Activated naive CD8-positive, alpha-beta T cell (primary cell): ENCODE data around the gene DNAH6.

ENCODE experiments used
- H3K27ac Mint-ChIP-seq: one replicate; pipeline ENCODE4 v1.8.0; 2021; ENCODE audit warnings: mixed read lengths
- H3K27me3 Mint-ChIP-seq: one replicate; pipeline ENCODE4 v1.8.0; 2021; ENCODE audit warnings: mixed read lengths
- H3K36me3 Mint-ChIP-seq: one replicate; pipeline ENCODE4 v1.8.0; 2021; ENCODE audit warnings: mixed read lengths
- H3K4me1 Mint-ChIP-seq: one replicate; pipeline ENCODE4 v1.8.0; 2021; ENCODE audit warnings: low read depth, mixed read lengths
- H3K4me3 Mint-ChIP-seq: one replicate; pipeline ENCODE4 v1.8.0; 2021; ENCODE audit warnings: mild to moderate bottlenecking, mixed read lengths
- H3K9me3 Mint-ChIP-seq: one replicate; pipeline ENCODE4 v1.8.0; 2021; ENCODE audit warnings: low read depth, mixed read lengths

Gene DNAH6

DNA sequence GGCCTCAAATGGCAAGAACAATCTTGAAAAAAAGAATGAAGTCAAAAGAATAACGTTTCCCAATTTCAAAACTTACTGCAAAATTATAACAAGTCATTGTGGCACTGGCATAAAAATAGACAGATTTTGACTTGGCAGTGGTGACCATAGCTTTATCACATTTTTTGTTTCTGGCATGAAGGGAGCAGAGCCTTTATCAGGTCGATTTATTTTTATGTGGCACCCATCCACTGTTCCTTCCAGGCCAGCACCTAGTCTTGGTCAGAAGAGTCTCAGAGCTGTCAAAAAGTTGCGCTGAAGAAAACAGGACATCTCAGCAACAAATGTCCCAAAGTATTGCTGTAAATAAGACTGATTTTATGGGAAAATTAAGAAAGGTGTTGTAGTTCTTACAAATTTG lies 272.2 kb downstream of the DNAH6 start:
- H3K4me3 Mint-ChIP-seq = no peak overlapping the region
- peaks cover 20% of the 10 kb centered on the region for H3K4me1 Mint-ChIP-seq
- no peak overlapping the region for H3K27ac Mint-ChIP-seq
- H3K9me3 Mint-ChIP-seq = peaks cover 8% of the 10 kb centered on the region
- H3K36me3 Mint-ChIP-seq = peaks cover 12% of the 10 kb centered on the region
- H3K27me3 Mint-ChIP-seq = no peaks in the 10 kb centered on the region

- peaks cover 7% of the 10 kb centered on the region for H3K9me3 Mint-ChIP-seq
- H3K4me1 Mint-ChIP-seq = peaks cover 5% of the 10 kb centered on the region
- no peak overlapping the region for H3K27ac Mint-ChIP-seq
- H3K36me3 Mint-ChIP-seq = peaks cover 12% of the 10 kb centered on the region
- no peaks in the 10 kb centered on the region for H3K27me3 Mint-ChIP-seq
- no peak overlapping the region for H3K4me3 Mint-ChIP-seq
These were observed 276.7 kb downstream of the DNAH6 start for GRCh38 chr2:84792856-84793522.

DNA sequence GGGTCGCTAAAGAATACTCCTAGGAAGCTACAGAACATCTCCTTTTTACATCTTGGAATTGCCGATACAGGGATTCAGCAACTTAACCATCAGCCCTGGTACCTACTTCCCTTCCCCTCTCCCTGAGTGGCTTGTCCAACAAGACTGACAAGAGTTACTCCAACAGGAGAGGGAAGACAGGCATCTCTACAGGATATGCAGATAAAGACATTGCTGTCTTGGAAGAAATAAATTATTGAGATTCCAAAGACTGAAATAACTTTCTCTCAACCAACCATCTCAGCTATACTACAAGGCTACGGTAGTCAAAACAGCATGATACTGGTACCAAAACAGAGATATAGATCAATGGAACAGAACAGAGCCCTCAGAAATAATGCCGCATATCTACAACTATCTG lies 277.3 kb downstream of the DNAH6 start:
- peaks cover 11% of the 10 kb centered on the region for H3K36me3 Mint-ChIP-seq
- H3K27me3 Mint-ChIP-seq = no peaks in the 10 kb centered on the region
- H3K9me3 Mint-ChIP-seq = peaks cover 7% of the 10 kb centered on the region
- no peak overlapping the region for H3K4me3 Mint-ChIP-seq
- H3K4me1 Mint-ChIP-seq = peaks cover 6% of the 10 kb centered on the region
- no peak overlapping the region for H3K27ac Mint-ChIP-seq

DNA sequence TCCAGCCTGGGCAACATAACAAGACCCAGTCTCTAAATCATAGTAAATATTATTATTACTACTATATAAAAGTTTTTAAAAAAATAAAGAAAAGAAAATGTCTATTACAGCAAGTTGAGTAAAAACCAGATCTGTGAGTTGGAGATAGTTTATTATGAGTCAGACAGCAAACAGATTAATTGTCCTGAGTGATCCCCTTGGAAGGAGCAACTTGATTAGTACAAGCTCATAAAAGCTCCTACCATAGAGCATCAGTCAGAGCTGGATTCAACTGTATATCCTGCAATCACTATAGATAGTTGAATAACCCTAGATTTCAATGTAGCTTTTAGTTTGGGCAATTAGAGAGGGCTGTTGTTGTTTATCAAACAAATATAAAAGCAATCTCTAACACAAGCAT lies 280.5 kb downstream of the DNAH6 start:
- H3K9me3 Mint-ChIP-seq = peaks cover 7% of the 10 kb centered on the region
- H3K27ac Mint-ChIP-seq = no peak overlapping the region

DNA sequence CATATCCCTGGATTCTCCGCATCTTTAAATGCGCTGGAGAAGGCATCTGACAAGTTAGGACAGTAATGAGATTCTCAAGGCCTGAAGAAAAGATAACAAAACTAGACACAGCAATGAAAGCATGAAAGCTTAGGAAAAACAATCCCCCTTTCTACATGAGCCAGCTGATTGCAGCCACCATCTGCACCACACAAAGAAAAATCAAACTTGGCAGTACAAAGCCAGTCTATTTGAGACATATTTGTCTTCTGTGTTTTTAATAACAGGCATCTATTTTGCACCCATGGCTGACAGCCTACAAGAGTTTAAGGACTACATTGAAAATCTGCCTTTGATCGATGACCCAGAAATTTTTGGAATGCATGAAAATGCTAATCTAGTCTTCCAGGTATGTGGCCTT lies 281.0 kb downstream of the DNAH6 start:
- H3K4me3 Mint-ChIP-seq = no peak overlapping the region
- H3K9me3 Mint-ChIP-seq = peaks cover 12% of the 10 kb centered on the region
- no peak overlapping the region for H3K27ac Mint-ChIP-seq
- peaks cover 15% of the 10 kb centered on the region for H3K4me1 Mint-ChIP-seq
- H3K27me3 Mint-ChIP-seq = no peaks in the 10 kb centered on the region
- peaks cover 15% of the 10 kb centered on the region for H3K36me3 Mint-ChIP-seq

More for the DNA sequence above, 280.5 kb downstream of the DNAH6 start:
- Mint-ChIP-seq H3K4me3 (no peak overlapping the region), H3K4me1 (peaks cover 15% of the 10 kb centered on the region), H3K36me3 (peaks cover 10% of the 10 kb centered on the region), H3K27me3 (no peaks in the 10 kb centered on the region)

DNA sequence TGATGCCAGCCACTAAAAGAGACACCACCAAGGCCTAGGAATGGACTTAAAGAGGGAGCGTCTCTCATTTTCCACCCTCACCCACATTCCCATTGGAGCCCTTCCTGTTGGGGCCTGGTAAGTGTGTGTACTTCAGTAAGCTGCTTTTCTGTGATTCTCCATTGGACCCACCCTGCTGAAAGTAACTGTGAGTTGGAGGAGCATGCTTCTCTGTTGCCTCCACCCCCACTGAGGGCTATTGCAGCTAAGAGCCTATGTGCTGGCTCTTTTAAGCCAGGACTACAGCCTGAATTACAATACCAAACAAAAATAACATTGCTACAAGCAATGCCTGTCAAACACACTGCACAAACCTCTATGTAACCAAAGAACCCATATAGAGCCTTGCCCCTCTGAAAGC lies 283.5 kb downstream of the DNAH6 start:
- H3K4me3 Mint-ChIP-seq = no peak overlapping the region
- no peak overlapping the region for H3K27ac Mint-ChIP-seq
- H3K36me3 Mint-ChIP-seq = peaks cover 12% of the 10 kb centered on the region
- peaks cover 13% of the 10 kb centered on the region for H3K4me1 Mint-ChIP-seq
- no peaks in the 10 kb centered on the region for H3K27me3 Mint-ChIP-seq
- peaks cover 6% of the 10 kb centered on the region for H3K9me3 Mint-ChIP-seq

DNA sequence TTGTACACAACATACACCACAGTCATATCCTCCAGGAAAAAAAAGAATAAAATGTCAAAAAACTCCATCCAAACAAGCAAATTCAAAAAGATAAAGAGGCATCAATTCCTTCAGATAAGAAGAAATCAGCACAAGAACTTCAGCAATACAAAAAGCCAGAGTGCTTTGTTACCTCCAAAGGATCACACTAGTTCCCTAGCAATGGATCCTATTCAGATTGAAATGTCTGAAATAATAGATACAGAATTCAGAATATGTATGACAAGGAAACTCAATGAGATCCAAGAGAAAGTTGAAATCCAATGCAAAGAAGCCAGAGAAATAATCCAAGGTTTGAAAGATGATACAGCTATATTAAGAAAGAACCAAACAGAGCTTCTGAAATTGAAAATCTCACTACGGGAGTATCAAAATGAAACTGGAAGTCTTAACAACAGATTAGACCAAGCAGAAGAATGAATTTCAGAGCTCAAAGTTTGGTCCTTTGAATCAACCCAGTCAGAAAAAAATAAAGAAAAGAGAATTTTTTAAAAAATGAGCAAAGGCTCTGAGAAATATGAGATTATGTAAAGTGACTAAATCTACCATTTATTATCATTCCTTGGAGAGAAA lies 284.0 kb downstream of the DNAH6 start:
- Mint-ChIP-seq H3K27ac (no peak overlapping the region), H3K27me3 (no peaks in the 10 kb centered on the region), H3K4me3 (no peak overlapping the region), H3K9me3 (peaks cover 6% of the 10 kb centered on the region), H3K4me1 (peaks cover 17% of the 10 kb centered on the region), H3K36me3 (peaks cover 12% of the 10 kb centered on the region)

DNA sequence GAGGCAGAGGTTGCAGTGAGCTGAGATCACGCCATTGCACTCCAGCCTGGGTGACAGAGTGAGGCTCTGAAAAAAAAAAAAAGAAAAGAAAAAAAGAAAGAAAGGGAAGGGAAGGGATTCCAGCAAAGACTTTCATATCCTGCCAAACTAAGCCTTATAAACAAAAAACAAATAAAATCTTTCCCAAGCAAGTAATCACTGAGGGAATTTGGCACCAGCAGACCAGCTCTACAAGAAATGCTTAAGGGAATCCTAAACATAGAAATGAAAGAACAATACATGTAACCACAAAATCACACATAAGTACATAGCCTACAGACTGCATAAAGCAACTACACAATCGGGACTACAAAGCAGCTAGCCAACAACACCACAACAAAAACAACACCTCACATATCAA lies 285.5 kb downstream of the DNAH6 start:
- peaks cover 12% of the 10 kb centered on the region for H3K36me3 Mint-ChIP-seq
- peaks cover 30% of the 10 kb centered on the region for H3K4me1 Mint-ChIP-seq
- no peak overlapping the region for H3K4me3 Mint-ChIP-seq
- H3K9me3 Mint-ChIP-seq = peaks cover 6% of the 10 kb centered on the region
- H3K27me3 Mint-ChIP-seq = no peaks in the 10 kb centered on the region
- H3K27ac Mint-ChIP-seq = no peak overlapping the region

GRCh38 chr2:84805250-84805958 lies 289.1 kb downstream of the DNAH6 start:
- Mint-ChIP-seq H3K4me1 (peaks cover 30% of the 10 kb centered on the region), H3K36me3 (peaks cover 12% of the 10 kb centered on the region), H3K4me3 (no peak overlapping the region), H3K27ac (no peak overlapping the region), H3K27me3 (no peaks in the 10 kb centered on the region), H3K9me3 (peaks cover 6% of the 10 kb centered on the region)

DNA sequence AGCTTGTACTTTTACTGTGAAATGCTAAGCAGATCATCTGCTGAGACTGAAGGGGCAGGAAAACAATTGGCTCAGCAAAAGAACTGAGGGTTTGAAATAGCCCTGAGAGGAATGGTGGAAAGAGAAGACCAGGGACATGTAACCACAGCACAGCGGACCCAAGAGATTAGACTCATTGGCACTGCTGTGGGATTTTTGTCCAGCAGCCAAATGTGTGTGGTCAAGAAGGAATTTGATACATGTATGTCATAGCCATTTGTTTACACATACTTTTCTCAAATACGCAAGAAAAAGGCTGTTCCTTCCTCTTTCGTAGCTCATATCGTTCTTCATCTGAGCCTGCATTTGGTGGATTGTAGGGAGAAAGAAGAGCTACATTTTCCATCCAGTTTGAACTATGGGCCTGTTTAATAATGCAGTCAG lies 290.8 kb downstream of the DNAH6 start:
- peaks cover 4% of the 10 kb centered on the region for H3K36me3 Mint-ChIP-seq
- no peak overlapping the region for H3K4me3 Mint-ChIP-seq
- H3K27ac Mint-ChIP-seq = no peak overlapping the region
- H3K4me1 Mint-ChIP-seq = peaks cover 30% of the 10 kb centered on the region
- peaks cover 3% of the 10 kb centered on the region for H3K9me3 Mint-ChIP-seq
- no peaks in the 10 kb centered on the region for H3K27me3 Mint-ChIP-seq

DNA sequence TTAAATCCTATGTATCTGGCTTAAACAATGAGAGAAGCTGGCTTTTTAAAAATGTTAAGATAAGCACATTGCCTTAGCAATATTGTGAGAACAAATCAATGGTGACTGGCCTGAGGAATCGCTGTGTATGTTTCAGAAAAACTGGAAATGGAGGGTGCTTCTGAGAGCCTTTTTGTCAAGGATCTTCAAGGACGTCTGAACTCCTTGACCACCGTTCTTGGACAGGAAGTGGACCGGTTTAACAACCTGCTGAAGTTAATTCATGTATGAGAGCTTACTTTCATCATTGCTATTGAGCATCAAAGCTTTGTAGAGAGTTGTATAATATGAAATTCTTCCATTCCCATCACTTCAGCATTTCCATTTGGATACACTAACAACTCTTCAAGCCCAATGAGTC lies 292.0 kb downstream of the DNAH6 start:
- Mint-ChIP-seq H3K4me3 (no peak overlapping the region), H3K4me1 (peaks cover 33% of the 10 kb centered on the region), H3K27ac (no peak overlapping the region), H3K9me3 (no peaks in the 10 kb centered on the region), H3K27me3 (no peaks in the 10 kb centered on the region), H3K36me3 (no peaks in the 10 kb centered on the region)

GRCh38 chr2:84811839-84812431 lies 295.6 kb downstream of the DNAH6 start:
- no peak overlapping the region for H3K4me3 Mint-ChIP-seq
- H3K36me3 Mint-ChIP-seq = peaks cover 3% of the 10 kb centered on the region
- H3K27me3 Mint-ChIP-seq = no peaks in the 10 kb centered on the region
- H3K4me1 Mint-ChIP-seq = peaks cover 36% of the 10 kb centered on the region
- H3K27ac Mint-ChIP-seq = no peak overlapping the region
- H3K9me3 Mint-ChIP-seq = no peaks in the 10 kb centered on the region

DNA sequence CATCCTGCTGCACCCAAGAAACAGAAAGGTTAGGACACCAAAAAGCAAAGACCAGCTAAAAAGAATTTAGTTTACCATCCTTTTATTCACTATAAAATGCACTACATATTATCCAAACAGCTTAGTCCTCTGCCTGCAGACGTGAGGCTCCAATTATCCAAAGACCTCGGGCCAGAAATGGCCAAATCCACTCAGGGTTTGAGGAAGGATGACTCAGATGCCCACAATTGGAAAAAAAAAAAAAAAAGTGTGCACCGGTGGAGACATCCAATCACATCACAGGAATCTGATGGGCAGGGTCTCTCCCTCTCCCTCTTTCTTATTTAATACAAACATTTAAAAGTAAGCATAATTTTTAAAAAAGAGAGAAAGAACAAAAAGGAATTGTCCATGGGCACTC lies 298.8 kb downstream of the DNAH6 start:
- Mint-ChIP-seq H3K27me3 (no peaks in the 10 kb centered on the region), H3K4me3 (no peak overlapping the region), H3K4me1 (peaks cover 53% of the 10 kb centered on the region)

GRCh38 chr2:84816426-84817026 lies 300.2 kb downstream of the DNAH6 start:
- H3K27me3 Mint-ChIP-seq = no peaks in the 10 kb centered on the region
- H3K4me3 Mint-ChIP-seq = peak overlapping the region; percentile 44
- peaks cover 61% of the 10 kb centered on the region for H3K4me1 Mint-ChIP-seq
- H3K36me3 Mint-ChIP-seq = peaks cover 10% of the 10 kb centered on the region
- peak overlapping the region; percentile 78 for H3K27ac Mint-ChIP-seq
- H3K9me3 Mint-ChIP-seq = no peaks in the 10 kb centered on the region

More for the DNA sequence above, 298.8 kb downstream of the DNAH6 start:
- Mint-ChIP-seq H3K36me3 (peaks cover 10% of the 10 kb centered on the region), H3K9me3 (no peaks in the 10 kb centered on the region), H3K27ac (no peak overlapping the region)

- Mint-ChIP-seq H3K27me3 (no peaks in the 10 kb centered on the region), H3K27ac (peak overlapping the region; percentile 78), H3K4me3 (peak overlapping the region; percentile 44), H3K9me3 (no peaks in the 10 kb centered on the region), H3K36me3 (peaks cover 10% of the 10 kb centered on the region), H3K4me1 (peaks cover 68% of the 10 kb centered on the region)
These were observed 300.9 kb downstream of the DNAH6 start for GRCh38 chr2:84817239-84817655.
